ENCODE measurements around the gene SRRT. TPM values are rescaled to one million over a fixed set of nuclear protein-coding genes. Genes with fewer than 3 reads are reported as not detected.

SRRT gene
- total and polyA plus RNA-seq, 10 of the 15 experiments (the other 5 are each of a cell fraction or from before 2014, with no cell fraction given), result 11.1 to 254 (median 111) TPM

DNA sequence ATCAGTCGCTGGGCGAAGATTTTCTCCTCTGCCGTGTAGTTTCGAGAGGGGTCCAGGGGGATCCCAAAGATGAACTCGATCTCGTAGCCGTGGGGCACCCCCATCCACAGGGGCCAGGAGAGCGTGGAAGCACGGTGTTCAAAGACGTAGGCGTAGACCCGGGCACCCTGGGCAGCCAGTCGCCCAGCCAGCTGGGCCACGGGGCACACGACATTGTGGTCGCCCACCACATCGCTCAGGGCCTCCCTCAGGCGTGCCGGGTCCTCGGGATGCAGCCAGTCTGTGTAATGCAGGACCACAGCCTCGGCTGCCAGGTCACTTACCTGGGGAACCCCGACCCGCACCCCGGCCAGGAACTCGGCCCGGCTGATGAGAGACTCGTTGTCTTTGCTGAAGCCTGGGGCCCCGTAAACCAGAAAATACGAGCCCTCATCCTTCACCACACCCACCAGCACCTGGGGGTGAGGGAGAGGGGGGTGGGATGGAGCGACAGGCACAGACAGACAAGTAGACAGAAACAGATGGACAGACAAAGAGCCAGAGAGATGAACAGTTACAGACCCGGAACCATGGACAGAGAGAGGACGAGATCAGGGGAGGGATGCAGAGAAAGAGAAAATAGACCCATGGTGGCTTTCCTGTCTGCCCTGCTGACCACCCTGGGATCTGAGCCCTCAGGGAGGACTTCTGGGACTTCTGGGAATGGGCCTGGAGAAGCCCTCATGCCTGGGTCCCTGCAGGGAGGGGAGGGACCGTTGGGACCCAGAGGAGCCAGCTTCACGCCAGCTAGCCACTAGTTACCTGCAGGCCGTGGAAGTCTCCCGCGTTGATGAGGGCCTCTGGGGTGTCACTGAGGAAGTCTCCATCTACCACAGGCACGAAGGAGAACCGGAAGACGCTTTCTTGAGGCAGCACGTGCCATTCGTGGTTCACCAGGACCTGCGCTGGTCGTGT lies 17.7 kb downstream of the SRRT start:
- intact Hi-C loops (cut with micrococcal nuclease; ENCODE audit: unreplicated experiment) (loop anchor here (5.0 kb wide), 1 partner anchor 75 kb away; the partner anchor contains the start of gene MUC12), in situ Hi-C loops (cut with MboI) (loop anchor here (5.0 kb wide), 1 partner anchor 165 kb away; no protein-coding TSS in a partner anchor)
- BruUV-seq (replicated peaks), result no TSS peak
- Histone ChIP-seq H3K36me3 (ENCODE audit: control insufficient read depth in 2 of 2, insufficient read depth in 2 of 2, low read length in 1 of 2) (peaks cover 6 to 9% of the 10 kb centered on the region in 2 experiments; a peak in 3 of 4 replicates), H3K79me2 (ENCODE audit: control insufficient read depth, insufficient read depth, low read length) (peaks cover 18% of the 10 kb centered on the region), H3K4me3 (no peak overlapping the region), H3K27ac (ENCODE audit: control insufficient read depth, insufficient read depth) (no peak overlapping the region), H4K20me1 (ENCODE audit: control insufficient read depth, insufficient read depth) (no peaks in the 10 kb centered on the region), H3K4me2 (ENCODE audit: control insufficient read depth, insufficient read depth) (no peak overlapping the region), H2AFZ (ENCODE audit: control insufficient read depth, low read depth, low read length) (no peak overlapping the region), H3K27me3 (replicated peaks in 1 of 2; ENCODE audit: control insufficient read depth in 2 of 2, insufficient read depth in 2 of 2, low read length in 1 of 2) (peaks cover 6 to 7% of the 10 kb centered on the region in 2 experiments), H3K9me3 (replicated peaks; ENCODE audit: control insufficient read depth, insufficient read depth, low read length) (no peaks in the 10 kb centered on the region), H3K9ac (ENCODE audit: control insufficient read depth, insufficient read depth, low read length) (no peak overlapping the region), H3K4me1 (ENCODE audit: control insufficient read depth, insufficient read depth, low read length) (peaks cover 29% of the 10 kb centered on the region)
- ATAC-seq (no peak), DNase-seq (ENCODE audit: low read depth, low spot score) (no peak), FAIRE-seq (no peak)
- ChIA-PET POLR2A (interaction anchor here (1.0 to 1.1 kb wide), 2 partner anchors 17 to 230 kb away, joined by 3 to 4 read pairs; partner anchors contain the start of gene SRRT), SMC1A (ENCODE audit: uncharacterized antibody, unreplicated experiment) (no interaction called here), CTCF (interaction anchor here (1.3 kb wide), 1 partner anchor 245 kb away, joined by 3 read pairs; no protein-coding TSS in a partner anchor), RAD21 (ENCODE audit: unreplicated experiment) (no interaction called here)
- WGBS (ENCODE audit: insufficient coverage, insufficient replicate concordance, low lambda C conversion rate, missing lambda C conversion rate), result 53% methylated on average over 42 of the region's 44 CpGs
- TF ChIP-seq, protein P1, sequence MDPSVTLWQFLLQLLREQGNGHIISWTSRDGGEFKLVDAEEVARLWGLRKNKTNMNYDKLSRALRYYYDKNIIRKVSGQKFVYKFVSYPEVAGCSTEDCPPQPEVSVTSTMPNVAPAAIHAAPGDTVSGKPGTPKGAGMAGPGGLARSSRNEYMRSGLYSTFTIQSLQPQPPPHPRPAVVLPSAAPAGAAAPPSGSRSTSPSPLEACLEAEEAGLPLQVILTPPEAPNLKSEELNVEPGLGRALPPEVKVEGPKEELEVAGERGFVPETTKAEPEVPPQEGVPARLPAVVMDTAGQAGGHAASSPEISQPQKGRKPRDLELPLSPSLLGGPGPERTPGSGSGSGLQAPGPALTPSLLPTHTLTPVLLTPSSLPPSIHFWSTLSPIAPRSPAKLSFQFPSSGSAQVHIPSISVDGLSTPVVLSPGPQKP (IDR thresholded peaks at IDR 0.05; ENCODE audit: low read depth, low read length), result no peak
- TF ChIP-seq, protein P2, sequence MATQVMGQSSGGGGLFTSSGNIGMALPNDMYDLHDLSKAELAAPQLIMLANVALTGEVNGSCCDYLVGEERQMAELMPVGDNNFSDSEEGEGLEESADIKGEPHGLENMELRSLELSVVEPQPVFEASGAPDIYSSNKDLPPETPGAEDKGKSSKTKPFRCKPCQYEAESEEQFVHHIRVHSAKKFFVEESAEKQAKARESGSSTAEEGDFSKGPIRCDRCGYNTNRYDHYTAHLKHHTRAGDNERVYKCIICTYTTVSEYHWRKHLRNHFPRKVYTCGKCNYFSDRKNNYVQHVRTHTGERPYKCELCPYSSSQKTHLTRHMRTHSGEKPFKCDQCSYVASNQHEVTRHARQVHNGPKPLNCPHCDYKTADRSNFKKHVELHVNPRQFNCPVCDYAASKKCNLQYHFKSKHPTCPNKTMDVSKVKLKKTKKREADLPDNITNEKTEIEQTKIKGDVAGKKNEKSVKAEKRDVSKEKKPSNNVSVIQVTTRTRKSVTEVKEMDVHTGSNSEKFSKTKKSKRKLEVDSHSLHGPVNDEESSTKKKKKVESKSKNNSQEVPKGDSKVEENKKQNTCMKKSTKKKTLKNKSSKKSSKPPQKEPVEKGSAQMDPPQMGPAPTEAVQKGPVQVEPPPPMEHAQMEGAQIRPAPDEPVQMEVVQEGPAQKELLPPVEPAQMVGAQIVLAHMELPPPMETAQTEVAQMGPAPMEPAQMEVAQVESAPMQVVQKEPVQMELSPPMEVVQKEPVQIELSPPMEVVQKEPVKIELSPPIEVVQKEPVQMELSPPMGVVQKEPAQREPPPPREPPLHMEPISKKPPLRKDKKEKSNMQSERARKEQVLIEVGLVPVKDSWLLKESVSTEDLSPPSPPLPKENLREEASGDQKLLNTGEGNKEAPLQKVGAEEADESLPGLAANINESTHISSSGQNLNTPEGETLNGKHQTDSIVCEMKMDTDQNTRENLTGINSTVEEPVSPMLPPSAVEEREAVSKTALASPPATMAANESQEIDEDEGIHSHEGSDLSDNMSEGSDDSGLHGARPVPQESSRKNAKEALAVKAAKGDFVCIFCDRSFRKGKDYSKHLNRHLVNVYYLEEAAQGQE (IDR thresholded peaks at IDR 0.05; ENCODE audit: low read depth, low read length), result no peak
- TF ChIP-seq BHLHE40 (IDR thresholded peaks at IDR 0.05; ENCODE audit: borderline replicate concordance in 1 of 2, low read depth in 2 of 2, low read length in 1 of 2), result peak in 1 of 2 experiments; percentile 17; a peak in 1 of 4 replicates
- TF ChIP-seq EGR1 (IDR thresholded peaks at IDR 0.05; ENCODE audit: borderline replicate concordance in 1 of 2, low read depth in 2 of 2, low read length in 2 of 2), result no peak
- no peak for TF ChIP-seq ZBED1 (IDR thresholded peaks at IDR 0.05; ENCODE audit: borderline replicate concordance)
